Ishikawa (cell line): Measurements from ENCODE around the gene TARBP1.

Experiments
- CEBPB ChIP-seq: IDR thresholded peaks from 2 replicates; pipeline ENCODE4 v1.6.1; 2012
- CREB1 ChIP-seq: IDR thresholded peaks from 2 replicates; pipeline ENCODE4 v1.6.1; 2012; ENCODE audit warnings: low read depth
- EGR1 ChIP-seq: IDR thresholded peaks from 2 replicates; pipeline ENCODE4 v1.6.1; 2012
- EP300 ChIP-seq: IDR thresholded peaks from 2 replicates; pipeline ENCODE4 v1.6.1; 2012; ENCODE audit warnings: borderline replicate concordance
- FOXM1 ChIP-seq: IDR thresholded peaks from 2 replicates; pipeline ENCODE4 v1.6.1; 2012; ENCODE audit warnings: low read depth, borderline replicate concordance
- MAX ChIP-seq: IDR thresholded peaks from 2 replicates; pipeline ENCODE4 v1.6.1; 2012
- NFIC ChIP-seq: IDR thresholded peaks from 2 replicates; pipeline ENCODE4 v1.6.1; 2012
- RAD21 ChIP-seq: IDR thresholded peaks from 2 replicates; pipeline ENCODE4 v1.6.1; 2012; ENCODE audit warnings: low read depth
- TAF1 ChIP-seq: IDR thresholded peaks from 2 replicates; pipeline ENCODE4 v1.6.1; 2012; ENCODE audit warnings: low read depth, mild to moderate bottlenecking
- TCF12 ChIP-seq: IDR thresholded peaks from 2 replicates; pipeline ENCODE4 v1.6.1; 2012; ENCODE audit warnings: low read depth
- TEAD4 ChIP-seq: IDR thresholded peaks from 2 replicates; pipeline ENCODE4 v1.6.1; 2012
- USF1 ChIP-seq: IDR thresholded peaks from 2 replicates; pipeline ENCODE4 v1.6.1; 2012
- YY1 ChIP-seq: IDR thresholded peaks from 2 replicates; pipeline ENCODE4 v1.6.1; 2012; ENCODE audit warnings: low read depth
- ZBTB7A ChIP-seq: IDR thresholded peaks from 2 replicates; pipeline ENCODE4 v1.6.1; 2012; ENCODE audit warnings: low read depth
- TF ChIP-seq, protein P1 (sequence below): IDR thresholded peaks from 2 replicates; pipeline ENCODE4 v1.6.1; 2012; ENCODE audit warnings: low read depth, mild to moderate bottlenecking

Gene TARBP1

GRCh38 chr1:234440348-234440747 is 38.6 kb downstream of the TARBP1 start:
- TF ChIP-seq CEBPB (no peak), NFIC (no peak), TCF12 (no peak), YY1 (no peak), EGR1 (no peak), USF1 (no peak), MAX (no peak), TEAD4 (no peak), CREB1 (no peak), EP300 (no peak), RAD21 (no peak), TAF1 (no peak)
- TF ChIP-seq, protein P1, sequence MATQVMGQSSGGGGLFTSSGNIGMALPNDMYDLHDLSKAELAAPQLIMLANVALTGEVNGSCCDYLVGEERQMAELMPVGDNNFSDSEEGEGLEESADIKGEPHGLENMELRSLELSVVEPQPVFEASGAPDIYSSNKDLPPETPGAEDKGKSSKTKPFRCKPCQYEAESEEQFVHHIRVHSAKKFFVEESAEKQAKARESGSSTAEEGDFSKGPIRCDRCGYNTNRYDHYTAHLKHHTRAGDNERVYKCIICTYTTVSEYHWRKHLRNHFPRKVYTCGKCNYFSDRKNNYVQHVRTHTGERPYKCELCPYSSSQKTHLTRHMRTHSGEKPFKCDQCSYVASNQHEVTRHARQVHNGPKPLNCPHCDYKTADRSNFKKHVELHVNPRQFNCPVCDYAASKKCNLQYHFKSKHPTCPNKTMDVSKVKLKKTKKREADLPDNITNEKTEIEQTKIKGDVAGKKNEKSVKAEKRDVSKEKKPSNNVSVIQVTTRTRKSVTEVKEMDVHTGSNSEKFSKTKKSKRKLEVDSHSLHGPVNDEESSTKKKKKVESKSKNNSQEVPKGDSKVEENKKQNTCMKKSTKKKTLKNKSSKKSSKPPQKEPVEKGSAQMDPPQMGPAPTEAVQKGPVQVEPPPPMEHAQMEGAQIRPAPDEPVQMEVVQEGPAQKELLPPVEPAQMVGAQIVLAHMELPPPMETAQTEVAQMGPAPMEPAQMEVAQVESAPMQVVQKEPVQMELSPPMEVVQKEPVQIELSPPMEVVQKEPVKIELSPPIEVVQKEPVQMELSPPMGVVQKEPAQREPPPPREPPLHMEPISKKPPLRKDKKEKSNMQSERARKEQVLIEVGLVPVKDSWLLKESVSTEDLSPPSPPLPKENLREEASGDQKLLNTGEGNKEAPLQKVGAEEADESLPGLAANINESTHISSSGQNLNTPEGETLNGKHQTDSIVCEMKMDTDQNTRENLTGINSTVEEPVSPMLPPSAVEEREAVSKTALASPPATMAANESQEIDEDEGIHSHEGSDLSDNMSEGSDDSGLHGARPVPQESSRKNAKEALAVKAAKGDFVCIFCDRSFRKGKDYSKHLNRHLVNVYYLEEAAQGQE = no peak

DNA sequence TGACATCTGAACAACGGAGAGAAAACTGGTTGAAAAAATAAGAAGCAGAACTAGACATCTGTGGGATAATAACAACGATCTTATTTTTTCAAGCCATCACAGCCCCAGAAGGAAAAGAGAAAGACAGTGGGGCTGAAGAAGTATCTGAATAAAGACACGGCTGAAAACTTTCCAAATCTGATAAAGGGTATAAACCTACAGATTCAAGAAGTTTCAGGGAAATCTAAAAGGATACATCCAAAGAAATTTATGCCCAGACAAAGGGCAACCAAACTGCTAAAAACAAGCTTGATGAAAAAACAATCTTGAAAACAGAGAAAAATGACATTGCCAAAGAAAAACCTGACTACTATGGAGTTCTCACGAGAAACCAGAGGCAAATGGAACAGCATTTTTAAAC is 40.4 kb downstream of the TARBP1 start:
- TF ChIP-seq CREB1 (no peak), TEAD4 (no peak), RAD21 (no peak), MAX (no peak), NFIC (no peak), FOXM1 (no peak), EP300 (no peak), TAF1 (no peak), EGR1 (no peak), CEBPB (no peak)
- TF ChIP-seq, protein P1 = no peak

DNA sequence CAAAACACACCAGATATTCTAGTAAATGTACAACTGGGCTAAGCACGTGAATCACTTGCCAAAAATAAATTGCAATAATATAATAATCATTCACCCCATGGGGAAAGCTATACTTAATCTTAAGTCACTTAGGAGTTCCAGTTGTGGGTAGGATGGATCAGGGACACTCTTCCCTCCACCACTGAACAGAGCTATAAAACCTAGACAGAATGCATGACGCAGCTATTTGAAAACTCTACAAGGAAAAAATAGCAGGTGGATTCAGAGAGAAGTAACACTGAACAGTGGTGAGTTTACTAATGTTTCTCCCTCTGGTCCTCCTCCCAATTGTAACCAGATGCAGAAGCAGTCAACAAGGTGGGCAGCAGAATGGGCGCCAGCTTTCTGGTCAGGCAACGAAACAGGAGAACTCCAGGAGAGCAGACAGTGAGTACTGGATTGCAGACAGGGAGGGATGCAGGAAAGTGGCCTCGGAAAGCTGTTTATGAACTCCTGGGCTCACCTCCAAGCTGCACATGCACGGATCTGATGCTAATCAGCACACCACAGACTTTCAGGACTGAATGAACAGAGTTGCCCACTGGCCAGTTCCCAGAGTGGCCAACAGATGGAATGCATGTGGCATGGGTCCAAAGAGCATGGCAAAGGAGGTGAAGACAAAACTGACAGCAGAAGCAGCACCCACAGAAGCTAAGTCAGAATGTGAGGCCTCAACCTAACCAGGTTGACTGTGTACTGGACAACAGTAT is 41.4 kb downstream of the TARBP1 start:
- TF ChIP-seq EP300 (no peak), CREB1 (no peak), TEAD4 (no peak), EGR1 (no peak), FOXM1 (no peak), NFIC (no peak), MAX (no peak), TAF1 (no peak), ZBTB7A (no peak), YY1 (no peak), RAD21 (no peak), TCF12 (no peak), CEBPB (no peak)
- TF ChIP-seq, protein P1 = no peak

- no peak for TF ChIP-seq RAD21
- TF ChIP-seq NFIC = no peak
- TF ChIP-seq USF1 = no peak
- no peak for TF ChIP-seq CEBPB
- TF ChIP-seq EGR1 = no peak
- TF ChIP-seq TAF1 = no peak
- TF ChIP-seq TEAD4 = no peak
- TF ChIP-seq, protein P1 = no peak
- no peak for TF ChIP-seq EP300
- TF ChIP-seq FOXM1 = no peak
- no peak for TF ChIP-seq TCF12
- TF ChIP-seq ZBTB7A = no peak
- no peak for TF ChIP-seq CREB1
- no peak for TF ChIP-seq YY1
Measured at GRCh38 chr1:234435620-234436019, 43.4 kb downstream of the TARBP1 start.
